Stimulated activated CD8-positive, alpha-beta memory T cell treated with anti-CD3 and anti-CD28 coated beads, Interleukin-4, amount 100 ng/mL, for 48 hours (primary cell): ENCODE data around the gene CD6.

Experiments used
- DNase-seq: peaks from one replicate; pipeline ENCODE4 v3.0.0-alpha.2; 2020

Gene CD6, protein sequence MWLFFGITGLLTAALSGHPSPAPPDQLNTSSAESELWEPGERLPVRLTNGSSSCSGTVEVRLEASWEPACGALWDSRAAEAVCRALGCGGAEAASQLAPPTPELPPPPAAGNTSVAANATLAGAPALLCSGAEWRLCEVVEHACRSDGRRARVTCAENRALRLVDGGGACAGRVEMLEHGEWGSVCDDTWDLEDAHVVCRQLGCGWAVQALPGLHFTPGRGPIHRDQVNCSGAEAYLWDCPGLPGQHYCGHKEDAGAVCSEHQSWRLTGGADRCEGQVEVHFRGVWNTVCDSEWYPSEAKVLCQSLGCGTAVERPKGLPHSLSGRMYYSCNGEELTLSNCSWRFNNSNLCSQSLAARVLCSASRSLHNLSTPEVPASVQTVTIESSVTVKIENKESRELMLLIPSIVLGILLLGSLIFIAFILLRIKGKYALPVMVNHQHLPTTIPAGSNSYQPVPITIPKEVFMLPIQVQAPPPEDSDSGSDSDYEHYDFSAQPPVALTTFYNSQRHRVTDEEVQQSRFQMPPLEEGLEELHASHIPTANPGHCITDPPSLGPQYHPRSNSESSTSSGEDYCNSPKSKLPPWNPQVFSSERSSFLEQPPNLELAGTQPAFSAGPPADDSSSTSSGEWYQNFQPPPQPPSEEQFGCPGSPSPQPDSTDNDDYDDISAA

DNA sequence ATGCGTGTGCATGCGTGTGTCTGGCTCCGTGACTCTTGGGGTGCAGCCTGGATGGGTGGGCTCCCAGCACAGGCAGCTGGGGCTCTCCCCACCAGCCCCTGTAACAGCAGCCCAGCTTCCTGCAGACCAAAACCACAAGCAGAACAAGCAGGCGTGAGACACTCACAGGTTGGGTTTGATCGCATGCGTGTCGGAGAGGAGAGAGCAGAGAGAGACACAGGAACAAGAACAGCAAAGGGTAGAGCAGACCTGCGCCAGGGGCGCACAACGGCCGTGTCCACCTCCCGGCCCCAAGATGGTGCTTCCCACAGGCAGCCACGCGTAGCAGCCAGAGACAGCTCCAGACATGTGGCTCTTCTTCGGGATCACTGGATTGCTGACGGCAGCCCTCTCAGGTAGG is at the start of gene CD6:
Gene CD6 (plus strand): TSS at position 161 of the 400 bp plus-strand sequence. CDS start 186 bp downstream, at position 347.
- DNase-seq, result peak; percentile 74

DNA sequence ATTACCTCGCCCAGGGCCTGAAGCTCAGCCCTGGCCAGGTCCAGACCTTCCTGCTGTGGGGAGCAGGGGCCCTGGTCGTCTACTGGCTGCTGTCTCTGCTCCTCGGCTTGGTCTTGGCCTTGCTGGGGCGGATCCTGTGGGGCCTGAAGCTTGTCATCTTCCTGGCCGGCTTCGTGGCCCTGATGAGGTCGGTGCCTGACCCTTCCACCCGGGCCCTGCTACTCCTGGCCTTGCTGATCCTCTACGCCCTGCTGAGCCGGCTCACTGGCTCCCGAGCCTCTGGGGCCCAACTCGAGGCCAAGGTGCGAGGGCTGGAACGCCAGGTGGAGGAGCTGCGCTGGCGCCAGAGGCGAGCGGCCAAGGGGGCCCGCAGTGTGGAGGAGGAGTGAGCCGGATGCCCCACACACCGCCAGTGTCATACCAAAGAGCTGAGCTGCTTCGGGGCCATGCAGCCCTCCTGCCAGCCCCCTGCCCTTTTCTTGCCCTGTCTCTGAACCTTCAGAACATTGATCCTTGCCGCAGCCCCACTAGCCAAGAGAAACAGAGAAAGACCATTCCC is 49.6 kb upstream of the CD6 start:
- DNase-seq, result no peak

DNA sequence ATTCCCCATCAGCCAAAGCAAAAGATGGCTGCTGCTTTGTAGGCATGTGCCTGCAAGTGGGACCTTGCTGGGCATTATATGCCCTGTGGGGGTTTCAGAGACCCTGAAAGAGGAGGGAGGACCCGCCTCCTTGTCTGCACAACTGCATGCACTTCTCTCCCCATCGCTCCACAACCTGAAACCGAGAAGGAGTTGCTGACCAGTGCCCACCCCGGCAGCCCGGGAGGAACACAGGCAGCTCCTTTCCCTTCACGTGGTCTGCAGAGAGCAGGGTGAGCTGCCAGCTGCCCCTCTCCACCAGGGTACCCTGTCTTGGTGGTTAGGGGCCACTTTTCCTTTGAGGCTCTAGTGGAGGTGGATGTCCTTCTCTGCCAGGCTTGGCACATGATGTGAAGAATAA is 48.6 kb upstream of the CD6 start:
- no peak for DNase-seq

DNA sequence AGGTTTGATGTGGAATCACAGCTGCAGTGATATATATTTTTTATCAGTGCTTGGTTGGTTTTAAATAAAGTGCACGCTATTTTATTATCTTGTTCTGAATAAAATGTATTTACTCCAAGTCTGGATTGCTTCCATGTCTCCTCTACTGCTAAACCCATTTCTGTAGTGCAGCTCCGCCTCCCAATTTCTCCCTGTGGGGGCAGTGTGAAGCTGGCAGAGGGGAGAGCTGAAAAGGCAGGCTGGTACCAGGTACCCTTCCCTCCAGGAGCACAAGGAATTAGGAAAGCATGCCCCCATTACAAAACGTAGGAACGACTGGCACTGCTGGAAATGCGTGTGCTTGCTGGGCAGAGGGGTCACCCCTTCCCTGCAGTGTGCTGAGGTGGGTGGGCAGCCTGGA is 48.2 kb upstream of the CD6 start:
- no peak for DNase-seq

DNA sequence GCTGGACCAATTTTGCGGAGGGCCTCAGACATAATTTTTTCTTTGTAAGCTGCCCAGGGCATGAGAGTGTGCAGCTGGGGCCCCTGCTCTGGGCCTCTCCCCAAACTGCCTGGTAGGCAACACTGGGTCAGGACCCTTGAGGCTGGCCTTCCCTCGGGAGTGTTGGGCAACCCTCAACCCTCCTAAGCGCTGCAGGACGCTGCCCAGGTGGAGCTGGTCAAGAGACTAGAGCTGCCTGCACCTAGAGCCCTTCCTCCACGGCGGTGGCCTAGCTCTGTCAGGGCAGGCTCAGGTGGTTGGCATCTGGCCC is 47.7 kb upstream of the CD6 start:
- no peak for DNase-seq

DNA sequence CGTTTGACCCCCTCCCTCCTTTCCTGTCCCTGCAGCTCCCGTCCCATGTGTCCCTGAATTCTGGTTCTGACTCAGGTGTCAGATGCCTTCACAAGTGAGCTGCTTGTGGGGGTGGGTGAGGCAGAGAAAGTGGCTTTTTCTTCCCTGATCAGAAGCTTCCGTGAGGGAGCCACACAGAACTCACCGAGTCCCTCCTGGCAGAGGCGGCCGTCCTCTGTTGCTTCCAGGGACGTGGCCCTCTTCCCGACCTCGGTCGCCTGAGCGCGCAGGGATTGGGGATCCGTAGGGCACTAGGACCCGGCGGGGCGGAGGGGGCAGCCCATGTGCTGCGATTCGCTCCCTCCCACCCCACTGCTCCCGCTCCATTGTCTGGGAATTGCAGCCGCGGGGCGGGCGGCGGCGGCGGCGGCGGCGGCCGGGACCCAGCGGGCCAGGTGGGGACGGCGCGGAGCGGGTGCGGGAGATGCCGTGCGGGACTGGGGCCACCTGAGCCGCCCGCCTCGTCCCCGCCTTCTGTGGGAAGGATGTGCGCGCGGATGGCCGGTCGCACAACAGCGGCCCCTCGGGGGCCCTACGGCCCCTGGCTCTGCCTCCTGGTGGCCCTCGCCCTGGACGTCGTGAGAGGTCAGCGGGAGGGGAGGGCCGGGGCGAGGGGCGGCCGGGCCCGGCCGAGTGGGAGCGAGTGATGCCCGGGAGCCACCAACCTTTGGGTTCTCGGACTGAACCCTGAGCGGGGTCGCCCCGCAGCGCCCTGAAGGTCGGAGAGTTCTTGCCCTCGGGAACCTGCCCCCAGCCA is 47.2 kb upstream of the CD6 start, which contains the start of gene TMEM132A:
Gene TMEM132A (plus strand): TSS at position 351 of the 796 bp plus-strand sequence. CDS start 174 bp downstream, at position 525.
- DNase-seq, result peak; percentile 46

DNA sequence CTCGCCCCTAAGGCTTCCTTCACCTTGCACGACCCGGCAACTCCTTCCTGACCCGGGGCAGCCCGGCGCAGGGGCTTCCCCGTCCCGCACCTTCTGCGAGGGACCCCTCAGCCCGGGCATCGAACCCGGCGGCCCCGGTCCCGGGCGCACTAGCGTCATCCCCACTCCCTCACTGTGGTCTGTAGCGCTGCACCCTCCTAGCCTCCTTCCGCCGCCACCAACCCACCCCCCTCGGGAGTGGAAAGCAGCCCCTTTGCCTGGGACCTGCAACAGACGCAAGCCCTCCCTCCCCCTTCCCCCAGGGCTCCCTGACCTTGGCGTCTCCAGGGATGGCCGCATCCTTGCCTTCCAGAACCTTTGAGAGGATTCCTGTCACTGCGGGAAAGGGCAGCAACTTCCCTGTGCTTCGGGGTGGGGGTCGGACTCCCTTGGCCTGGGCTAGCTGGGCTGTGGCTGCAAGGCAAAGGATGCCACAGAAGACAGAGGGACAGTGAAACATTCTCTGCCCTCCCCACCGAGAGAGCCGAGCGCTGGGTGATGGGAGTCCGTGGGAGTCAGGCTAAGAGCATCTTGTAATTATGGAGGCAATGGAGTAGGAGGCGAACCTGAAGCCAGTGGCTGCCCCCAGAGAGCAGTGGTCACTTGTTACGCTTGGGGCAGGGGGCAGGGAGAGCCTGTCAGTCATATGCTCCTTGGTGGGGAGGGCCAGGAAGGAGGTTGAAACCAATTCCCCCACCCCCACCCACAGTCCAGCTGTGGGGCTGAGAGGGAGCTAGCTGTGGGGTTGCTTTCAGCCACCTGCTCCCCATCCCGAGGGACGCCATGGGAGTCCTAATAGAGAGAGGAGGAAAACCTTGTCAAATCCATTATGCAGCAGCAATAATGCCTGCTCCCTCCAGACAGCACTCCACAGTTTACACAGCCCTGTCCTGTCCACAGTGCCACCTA is 46.3 kb upstream of the CD6 start:
- peak; percentile 31 for DNase-seq

DNA sequence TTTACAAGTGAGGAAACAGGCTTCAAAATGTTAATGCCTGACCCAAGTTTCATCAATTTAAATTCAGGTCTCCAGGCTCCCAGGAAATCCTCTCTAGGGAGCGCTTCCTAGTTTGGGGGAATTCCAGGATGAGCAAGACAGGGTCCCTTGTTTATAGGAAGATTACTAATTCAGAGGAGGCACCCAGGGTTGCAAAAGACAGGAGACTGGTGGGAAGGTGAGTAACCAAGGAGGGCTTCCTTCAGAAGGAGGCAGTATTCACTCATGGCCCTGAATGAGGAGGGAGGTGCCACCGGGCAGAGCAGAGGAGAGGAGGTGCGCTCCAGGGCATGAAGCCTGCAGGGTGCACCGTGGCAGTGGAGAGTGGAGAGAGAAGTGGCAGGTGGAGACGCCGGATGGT is 45.6 kb upstream of the CD6 start:
- DNase-seq, result no peak

DNA sequence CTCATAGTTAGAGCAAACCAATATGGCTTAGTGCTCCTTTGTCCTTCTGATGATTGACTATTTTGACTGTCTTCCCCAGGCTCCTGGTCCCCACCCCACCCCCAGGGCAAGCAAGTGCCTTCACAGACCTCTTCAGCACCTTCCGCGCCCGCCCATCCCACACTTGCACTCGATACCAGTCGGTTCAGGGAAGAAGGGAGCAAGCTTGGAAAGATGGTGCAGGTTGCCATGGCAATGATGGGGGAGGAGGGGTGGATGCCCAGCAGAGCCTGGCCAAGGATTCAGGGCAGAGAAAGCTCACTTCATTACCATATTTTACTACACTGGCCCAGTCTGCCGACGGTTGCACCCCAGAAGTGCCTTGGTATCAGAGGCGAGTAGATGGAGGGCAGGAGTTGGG is 45.0 kb upstream of the CD6 start:
- DNase-seq, result no peak

DNA sequence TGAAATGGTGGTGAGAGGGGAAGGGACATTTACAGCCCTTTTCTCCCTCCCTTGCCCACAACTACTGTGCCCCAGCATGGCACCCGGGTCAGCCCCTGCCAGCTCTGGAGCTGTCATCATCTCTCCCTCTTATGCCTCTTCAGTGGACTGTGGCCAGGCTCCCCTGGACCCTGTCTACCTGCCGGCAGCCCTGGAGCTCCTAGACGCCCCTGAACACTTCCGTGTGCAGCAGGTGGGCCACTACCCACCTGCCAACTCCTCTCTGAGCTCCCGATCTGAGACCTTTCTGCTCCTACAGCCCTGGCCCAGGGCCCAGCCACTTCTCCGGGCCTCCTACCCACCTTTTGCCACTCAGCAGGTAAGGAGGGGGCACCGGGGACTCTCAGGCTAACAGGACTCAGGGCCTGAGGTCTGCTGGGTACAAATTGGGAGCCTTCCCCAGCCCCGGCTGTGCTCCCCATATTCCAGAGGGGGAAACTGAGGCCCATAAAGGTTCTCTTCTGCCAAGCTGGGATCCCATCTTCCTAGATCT is 44.4 kb upstream of the CD6 start:
- no peak for DNase-seq

DNA sequence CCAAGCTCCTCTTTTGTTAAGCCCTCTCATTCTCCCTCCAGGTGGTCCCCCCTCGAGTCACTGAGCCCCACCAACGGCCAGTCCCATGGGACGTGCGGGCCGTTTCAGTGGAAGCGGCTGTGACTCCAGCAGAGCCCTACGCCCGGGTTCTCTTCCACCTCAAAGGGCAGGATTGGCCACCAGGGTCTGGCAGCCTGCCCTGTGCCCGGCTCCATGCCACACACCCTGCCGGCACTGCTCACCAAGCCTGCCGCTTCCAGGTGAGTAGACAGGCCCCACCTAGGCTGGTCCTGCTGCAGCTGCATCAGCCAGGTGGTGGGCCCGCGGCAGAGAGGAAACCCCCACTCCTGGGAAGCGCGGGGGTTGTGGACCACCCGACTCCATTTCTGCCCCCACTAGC is 43.9 kb upstream of the CD6 start:
- DNase-seq, result no peak

DNA sequence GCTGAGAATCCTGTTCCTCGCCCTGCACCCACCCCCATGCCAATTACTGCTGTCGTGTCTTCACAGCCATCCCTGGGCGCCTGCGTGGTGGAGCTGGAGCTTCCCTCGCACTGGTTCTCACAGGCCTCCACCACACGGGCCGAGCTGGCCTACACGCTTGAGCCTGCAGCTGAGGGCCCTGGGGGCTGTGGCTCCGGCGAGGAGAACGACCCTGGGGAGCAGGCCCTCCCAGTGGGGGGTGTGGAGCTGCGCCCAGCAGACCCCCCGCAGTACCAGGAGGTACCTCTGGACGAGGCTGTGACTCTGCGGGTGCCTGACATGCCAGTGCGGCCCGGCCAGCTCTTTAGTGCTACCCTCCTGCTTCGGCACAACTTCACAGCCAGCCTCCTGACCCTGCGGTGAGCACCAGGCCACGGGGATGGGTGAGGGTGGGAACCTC is 42.9 kb upstream of the CD6 start:
- no peak for DNase-seq

DNA sequence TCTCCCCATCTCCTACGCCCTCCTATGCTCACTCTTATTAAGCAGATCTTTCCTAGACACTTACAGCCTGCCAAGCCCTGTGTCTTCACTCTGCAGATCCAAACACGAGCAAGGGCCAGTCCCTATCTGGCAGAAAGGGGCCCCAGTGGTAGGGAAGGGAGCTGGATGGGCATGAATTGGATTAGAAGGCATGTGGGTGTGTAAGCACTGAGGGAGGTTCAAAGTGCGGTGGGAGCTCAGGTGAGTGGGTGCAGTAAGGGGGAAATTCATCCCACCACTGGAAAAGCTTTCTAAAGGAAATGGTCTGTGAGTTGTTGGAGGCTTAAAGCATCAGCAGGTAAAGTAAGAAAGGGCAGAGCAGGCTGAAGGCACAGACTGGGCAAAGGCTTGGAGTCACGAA is 41.7 kb upstream of the CD6 start:
- DNase-seq, result no peak

DNA sequence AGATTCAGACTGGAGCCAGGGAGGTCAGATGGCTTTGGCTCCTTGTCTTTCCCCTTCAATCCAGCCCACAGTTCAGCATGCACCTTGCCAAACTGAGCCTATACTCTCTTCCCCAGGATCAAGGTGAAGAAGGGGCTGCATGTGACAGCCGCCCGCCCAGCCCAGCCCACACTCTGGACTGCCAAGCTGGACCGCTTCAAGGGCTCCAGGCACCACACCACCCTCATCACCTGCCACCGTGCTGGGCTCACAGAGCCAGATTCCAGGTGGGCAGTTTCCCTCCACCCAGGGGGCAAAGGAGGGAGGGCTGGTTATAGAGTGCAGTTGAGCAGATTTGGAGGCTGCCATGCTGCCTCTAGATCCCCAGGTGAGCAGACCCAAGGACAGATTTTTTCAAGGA is 41.1 kb upstream of the CD6 start:
- DNase-seq, result no peak

DNA sequence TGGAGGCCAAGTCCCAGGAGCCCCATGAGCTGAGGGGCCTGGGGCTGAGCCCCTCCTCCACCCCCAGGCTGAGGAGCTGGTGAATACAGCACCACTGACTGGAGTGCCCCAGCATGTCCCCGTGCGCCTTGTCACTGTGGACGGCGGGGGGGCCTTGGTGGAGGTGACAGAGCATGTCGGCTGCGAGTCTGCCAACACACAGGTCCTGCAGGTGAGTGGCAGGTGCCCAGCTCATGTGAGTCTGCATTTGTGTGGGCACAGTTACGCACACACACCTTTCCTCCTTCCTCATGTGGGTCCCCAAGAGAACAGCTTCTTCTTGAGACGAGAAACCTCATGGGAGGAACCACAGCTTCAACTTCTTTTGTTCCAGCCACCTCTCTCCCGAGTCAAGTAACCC is 39.6 kb upstream of the CD6 start:
- DNase-seq, result no peak

DNA sequence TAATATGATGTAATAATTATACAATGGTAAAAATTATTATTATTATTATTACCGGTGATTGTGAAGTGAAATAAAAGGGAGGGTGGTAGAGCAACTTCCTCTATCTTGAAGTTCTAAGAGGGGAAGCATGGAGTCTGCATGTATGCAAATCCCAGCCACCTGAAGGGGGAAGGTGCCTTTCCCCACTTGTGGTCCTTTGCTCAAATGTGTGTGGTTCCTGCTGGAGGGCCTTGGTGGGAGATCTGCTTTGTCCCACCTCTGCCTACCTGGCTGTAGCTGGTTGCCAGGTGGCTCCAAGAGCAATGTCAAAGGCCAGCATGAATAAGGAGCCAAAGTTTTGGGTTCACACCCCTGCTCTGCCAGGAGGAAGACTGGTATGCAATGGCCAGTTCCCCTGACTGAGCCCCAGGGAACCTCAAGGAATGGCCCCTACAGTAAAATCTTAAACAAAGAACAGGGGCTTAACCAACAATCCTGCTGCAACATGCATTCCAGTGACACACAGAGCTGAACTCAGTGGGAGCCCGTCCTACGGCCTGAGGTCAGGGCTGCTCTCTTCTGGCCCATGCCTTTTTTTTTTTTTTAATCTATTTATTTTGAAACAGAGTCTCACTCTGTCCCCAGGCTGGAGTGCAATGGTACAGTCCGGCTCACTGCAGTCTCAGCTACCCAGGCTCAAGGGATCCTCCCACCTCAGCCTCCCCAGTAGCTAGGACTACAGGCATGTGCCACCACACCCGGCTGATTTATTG is 38.7 kb upstream of the CD6 start:
- DNase-seq, result no peak

DNA sequence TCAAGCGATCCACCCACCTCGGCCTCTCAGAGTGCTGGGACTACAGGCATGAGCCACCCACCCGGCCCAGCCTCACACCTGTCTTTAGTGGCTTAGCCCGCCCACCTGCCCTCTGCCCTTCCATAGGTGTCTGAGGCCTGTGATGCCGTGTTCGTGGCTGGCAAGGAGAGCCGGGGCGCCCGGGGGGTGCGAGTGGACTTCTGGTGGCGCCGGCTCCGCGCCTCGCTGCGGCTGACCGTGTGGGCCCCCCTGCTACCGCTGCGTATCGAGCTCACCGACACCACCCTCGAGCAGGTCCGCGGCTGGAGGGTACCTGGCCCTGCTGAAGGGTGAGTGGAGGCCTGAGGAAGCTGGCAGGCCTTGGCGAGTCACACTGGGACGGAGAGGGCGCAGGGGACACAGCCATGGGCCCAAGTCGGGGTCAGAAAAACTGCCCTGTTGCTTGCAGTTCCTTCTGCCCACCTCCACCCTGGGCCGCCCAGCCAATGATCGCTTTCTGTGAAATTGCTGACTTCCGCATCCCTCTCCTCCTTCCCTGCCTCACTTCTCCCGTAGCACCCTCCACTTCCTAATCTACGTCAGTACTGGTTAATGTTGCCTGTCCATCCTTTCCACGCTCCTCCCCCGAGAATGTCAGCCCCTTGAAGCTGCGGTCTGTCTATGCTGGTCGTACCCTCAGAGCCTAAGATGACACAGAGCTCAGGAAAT is 37.9 kb upstream of the CD6 start:
- DNase-seq, result no peak

DNA sequence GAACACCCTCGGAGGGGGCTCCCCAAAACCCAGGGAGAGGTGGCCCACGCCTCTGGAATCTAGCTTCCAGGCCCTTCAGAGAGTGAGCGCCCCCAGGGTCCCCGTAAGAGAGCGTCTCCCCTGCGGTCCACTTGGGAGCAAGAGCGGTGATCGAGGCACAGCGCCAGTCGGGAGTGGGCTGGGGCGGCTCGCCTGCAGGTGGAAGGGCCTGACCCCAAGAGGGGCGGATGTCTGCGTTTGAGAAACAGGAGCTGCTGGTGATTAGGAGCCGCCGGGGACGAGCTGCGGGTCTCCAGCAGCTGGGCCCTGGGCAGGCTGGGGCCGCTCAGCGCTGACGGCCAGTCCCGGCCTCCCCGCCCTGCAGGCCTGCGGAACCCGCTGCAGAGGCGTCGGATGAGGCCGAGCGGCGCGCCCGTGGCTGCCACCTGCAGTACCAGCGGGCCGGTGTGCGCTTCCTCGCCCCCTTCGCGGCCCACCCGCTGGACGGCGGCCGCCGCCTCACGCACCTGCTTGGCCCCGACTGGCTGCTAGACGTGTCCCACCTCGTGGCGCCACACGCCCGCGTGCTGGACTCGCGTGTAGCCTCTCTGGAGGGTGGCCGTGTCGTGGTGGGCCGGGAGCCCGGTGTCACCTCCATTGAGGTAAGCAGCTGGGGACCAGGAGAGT is 37.2 kb upstream of the CD6 start:
- DNase-seq, result no peak

DNA sequence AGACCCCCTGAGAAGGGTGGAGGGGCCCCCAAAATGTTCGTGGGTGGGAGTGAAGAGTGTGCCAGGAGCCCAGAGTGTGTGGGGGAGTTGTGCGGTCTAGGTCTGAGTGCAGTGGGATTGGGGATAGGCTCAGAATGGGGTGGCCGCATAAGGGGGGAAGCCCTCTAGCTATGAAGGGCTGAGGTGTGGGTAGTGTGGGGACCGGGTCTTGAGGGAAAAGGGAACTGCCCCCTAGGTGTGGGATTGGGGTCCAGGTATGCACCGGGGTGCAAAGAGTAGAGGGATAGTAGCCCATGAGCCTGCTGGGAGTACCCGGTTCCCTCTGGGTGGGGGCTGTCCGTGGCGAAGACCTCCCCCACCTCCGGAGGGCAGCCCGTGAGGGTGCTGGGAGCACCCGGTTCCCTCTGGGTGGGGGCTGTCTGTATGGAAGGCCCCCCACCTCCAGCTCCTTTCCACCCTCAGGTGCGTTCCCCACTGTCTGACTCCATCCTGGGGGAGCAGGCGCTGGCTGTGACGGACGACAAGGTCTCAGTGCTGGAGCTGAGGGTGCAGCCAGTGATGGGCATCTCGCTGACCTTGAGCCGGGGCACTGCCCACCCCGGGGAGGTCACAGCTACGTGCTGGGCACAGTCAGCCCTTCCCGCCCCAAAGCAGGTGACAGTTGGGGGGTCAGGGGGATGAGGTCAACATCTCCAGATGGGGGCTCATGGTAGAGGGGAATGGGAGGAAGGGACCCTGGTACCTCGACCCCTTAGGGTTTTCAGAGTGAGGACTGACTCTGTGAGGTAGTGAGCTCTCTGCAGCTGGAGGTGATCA is 36.5 kb upstream of the CD6 start:
- DNase-seq, result no peak
